Liver (tissue), 9 donors: ENCODE data around the gene HBP1. TPM values are rescaled to one million over a fixed set of nuclear protein-coding genes. Genes with fewer than 3 reads are reported as not detected.

Experiments used
- DNase-seq: peaks from one replicate; pipeline ENCODE4 v3.0.0-alpha.2; 2017; ENCODE audit warnings: low spot score
- H3K27ac ChIP-seq, 2 donors: one replicate each; pipeline ENCODE4 v1.7.0; 2013; ENCODE audit warnings: inconsistent platforms in 2 of 2, low read length in 2 of 2, control low read depth in 1 of 2, low read depth in 1 of 2, mild to moderate bottlenecking in 1 of 2
- H3K27me3 ChIP-seq, 4 donors: one replicate each; pipeline versions ENCODE4 v1.6.1 to v1.7.0; 2013; ENCODE audit warnings: low read length in 3 of 4, inconsistent platforms in 1 of 4, mild to moderate bottlenecking in 1 of 4, moderate library complexity in 1 of 4; ENCODE audit not compliant: control insufficient read depth in 4 of 4, insufficient read depth in 4 of 4
- H3K36me3 ChIP-seq, 4 donors: one replicate each; pipeline versions ENCODE4 v1.6.1 to v1.7.0; 2013; ENCODE audit warnings: low read length in 3 of 4, mild to moderate bottlenecking in 3 of 4, low read depth in 1 of 4, moderate library complexity in 1 of 4; ENCODE audit not compliant: control insufficient read depth in 4 of 4, insufficient read depth in 3 of 4
- H3K4me1 ChIP-seq, 4 donors: one replicate each; pipeline versions ENCODE4 v1.6.1 to v1.7.0; 2013; ENCODE audit warnings: low read length in 3 of 4, mild to moderate bottlenecking in 3 of 4, moderate library complexity in 1 of 4; ENCODE audit not compliant: control insufficient read depth in 4 of 4, insufficient read depth in 4 of 4
- H3K4me3 ChIP-seq, 3 donors: one replicate each; pipeline versions ENCODE4 v1.6.1 to v1.7.0; 2013; ENCODE audit warnings: low read length in 3 of 3, control low read depth in 1 of 3, low read depth in 1 of 3, mild to moderate bottlenecking in 1 of 3
- H3K9ac ChIP-seq, 2 donors: one replicate each; pipeline ENCODE4 v1.7.0; 2013; ENCODE audit warnings: low read length in 2 of 2, mild to moderate bottlenecking in 2 of 2, moderate library complexity in 2 of 2, control low read depth in 1 of 2, low read depth in 1 of 2
- H3K9me3 ChIP-seq, 4 donors: one replicate each; pipeline versions ENCODE4 v1.6.1 to v1.7.0; 2013; ENCODE audit warnings: low read length in 3 of 4; ENCODE audit not compliant: control insufficient read depth in 4 of 4
- ATF3 ChIP-seq: IDR thresholded peaks from 2 replicates; pipeline ENCODE4 v1.6.1; 2016; ENCODE audit warnings: antibody characterized with exemption
- EGR1 ChIP-seq, 2 donors: IDR thresholded peaks; 2 replicates each; pipeline ENCODE4 v1.6.1; 2016 to 2018; ENCODE audit warnings: antibody characterized with exemption in 2 of 2, low read depth in 2 of 2
- FOXA1 ChIP-seq: IDR thresholded peaks from 2 replicates; pipeline ENCODE4 v1.6.1; 2016; ENCODE audit warnings: antibody characterized with exemption
- FOXA2 ChIP-seq: IDR thresholded peaks from 2 replicates; pipeline ENCODE4 v1.6.1; 2016; ENCODE audit warnings: antibody characterized with exemption
- GABPA ChIP-seq, 2 donors: IDR thresholded peaks in 1 of 2; conservative IDR thresholded peaks in 1 of 2; 2 replicates each; pipeline ENCODE4 v1.6.1; 2016; ENCODE audit warnings: antibody characterized with exemption in 2 of 2, mild to moderate bottlenecking in 1 of 2, moderate library complexity in 1 of 2
- HNF4A ChIP-seq, 2 donors: conservative IDR thresholded peaks; 2 replicates each; pipeline ENCODE4 v1.6.1; 2016; ENCODE audit warnings: antibody characterized with exemption in 2 of 2, mild to moderate bottlenecking in 2 of 2
- HNF4G ChIP-seq: IDR thresholded peaks from 2 replicates; pipeline ENCODE4 v1.6.1; 2016; ENCODE audit warnings: antibody characterized with exemption
- MAX ChIP-seq: IDR thresholded peaks from 2 replicates; pipeline ENCODE4 v1.6.1; 2016; ENCODE audit warnings: antibody characterized with exemption
- NR2F2 ChIP-seq: IDR thresholded peaks from 2 replicates; pipeline ENCODE4 v1.6.1; 2016; ENCODE audit warnings: antibody characterized with exemption
- REST ChIP-seq: IDR thresholded peaks from 2 replicates; pipeline ENCODE4 v1.6.1; 2016; ENCODE audit warnings: antibody characterized with exemption, mild to moderate bottlenecking
- RXRA ChIP-seq, 2 donors: IDR thresholded peaks; 2 replicates each; pipeline ENCODE4 v1.6.1; 2017 to 2018; ENCODE audit warnings: antibody characterized with exemption in 2 of 2, mild to moderate bottlenecking in 1 of 2
- TAF1 ChIP-seq: conservative IDR thresholded peaks from 2 replicates; pipeline ENCODE4 v1.6.1; 2016; ENCODE audit warnings: antibody characterized with exemption, mild to moderate bottlenecking
- YY1 ChIP-seq: IDR thresholded peaks from 2 replicates; pipeline ENCODE4 v1.6.1; 2016; ENCODE audit warnings: antibody characterized with exemption, mild to moderate bottlenecking
- WGBS: extraction: QIAGEN DNeasy Blood & Tissue Kit; methylation state at CpG from one replicate; pipeline ENCODE4 v1.1.7; 2013; 5-methylcytosine and 5-hydroxymethylcytosine counted together
- polyA plus RNA-seq, 2 donors: library from polyadenylated mRNA; stranded (reverse) in 1 of 2; unstranded in 1 of 2; fragments of 200-250 nt in 1 of 2; fragments of >200 nt in 1 of 2; fragmentation: Nextera tagmentation in 1 of 2; extraction: Ambion mirVana in 1 of 2; gene quantifications; one replicate each; pipeline versions ENCODE4 v1.2.1 to v1.2.3, GENCODE V29; 2013 to 2015
- total RNA-seq, 2 donors: library from RNA; depleted of rRNA; stranded (reverse); fragments of >200 nt; gene quantifications; one replicate each; pipeline ENCODE4 v1.2.3, GENCODE V29; 2014
- donor health status: healthy.
- donor health status: healthy.
- donor health status: healthy.
- donor health status: healthy.
- donor health status: healthy.

Gene HBP1
- total and polyA plus RNA-seq, 4 donors: 24.6 to 67.9 (median 48.1) TPM

GRCh38 chr7:107206136-107206535 lies 37.3 kb downstream of the HBP1 start:
- peaks cover 6 to 51% (median 35%) of the 10 kb centered on the region in 4 donors for H3K36me3 ChIP-seq
- no peaks in the 10 kb centered on the region for H3K9me3 ChIP-seq
- no peak for TF ChIP-seq HNF4A (conservative IDR thresholded peaks at IDR 0.05)
- no peak overlapping the region for H3K9ac ChIP-seq
- no peak overlapping the region for H3K27ac ChIP-seq
- no peak for DNase-seq
- no peaks in the 10 kb centered on the region for H3K27me3 ChIP-seq
- no peak overlapping the region for H3K4me3 ChIP-seq
- no peaks in the 10 kb centered on the region for H3K4me1 ChIP-seq
- WGBS: 98% methylated on average over 6 of the region's 6 CpGs

GRCh38 chr7:107206706-107207105 lies 37.9 kb downstream of the HBP1 start:
- Histone ChIP-seq H3K9me3 (no peaks in the 10 kb centered on the region), H3K36me3 (peaks cover 6 to 45% (median 30%) of the 10 kb centered on the region in 4 donors), H3K27ac (no peak overlapping the region), H3K4me1 (no peaks in the 10 kb centered on the region), H3K9ac (no peak overlapping the region), H3K4me3 (no peak overlapping the region), H3K27me3 (no peaks in the 10 kb centered on the region)
- 85% methylated on average over 3 of the region's 3 CpGs for WGBS
- no peak for DNase-seq
- no peak for TF ChIP-seq YY1
- no peak for TF ChIP-seq HNF4G
- no peak for TF ChIP-seq HNF4A (conservative IDR thresholded peaks at IDR 0.05)

- 96% methylated on average over 5 of the region's 5 CpGs for WGBS
- Histone ChIP-seq H3K9me3 (no peaks in the 10 kb centered on the region), H3K4me1 (no peaks in the 10 kb centered on the region), H3K9ac (no peak overlapping the region), H3K27me3 (no peaks in the 10 kb centered on the region), H3K27ac (no peak overlapping the region), H3K36me3 (peaks cover 6 to 38% (median 24%) of the 10 kb centered on the region in 4 donors), H3K4me3 (no peak overlapping the region)
- no peak for DNase-seq
- TF ChIP-seq GABPA (IDR thresholded peaks at IDR 0.05 in 1 of 2, conservative IDR thresholded peaks at IDR 0.05 in 1 of 2) (no peak), FOXA2 (no peak)
These were observed 38.7 kb downstream of the HBP1 start for GRCh38 chr7:107207459-107207858.

- no peak overlapping the region for H3K9ac ChIP-seq
- no peak for DNase-seq
- no peak overlapping the region for H3K4me3 ChIP-seq
- H3K4me1 ChIP-seq: no peaks in the 10 kb centered on the region
- peaks cover 6 to 34% (median 22%) of the 10 kb centered on the region in 4 donors for H3K36me3 ChIP-seq
- no peaks in the 10 kb centered on the region for H3K9me3 ChIP-seq
- TF ChIP-seq EGR1 (IDR thresholded peaks at IDR 0.05; ENCODE audit: low read depth in 2 of 2) (no peak), TAF1 (no peak), MAX (no peak), ATF3 (no peak), FOXA2 (no peak), REST (no peak), NR2F2 (no peak), FOXA1 (no peak), RXRA (IDR thresholded peaks at IDR 0.05) (no peak), HNF4G (no peak), YY1 (no peak), GABPA (IDR thresholded peaks at IDR 0.05 in 1 of 2, conservative IDR thresholded peaks at IDR 0.05 in 1 of 2) (no peak), HNF4A (conservative IDR thresholded peaks at IDR 0.05) (no peak)
- no peaks in the 10 kb centered on the region for H3K27me3 ChIP-seq
- no peak overlapping the region for H3K27ac ChIP-seq
- 82% methylated on average over 3 of the region's 3 CpGs for WGBS
These were observed 39.3 kb downstream of the HBP1 start for GRCh38 chr7:107208024-107208521.
